NOMO-1 treated with DMSO at 0.1 percent for 48 hours (cell line): ENCODE data around the gene IQCN.

Experiments used
- DNase-seq: peaks from one replicate; lab custom pipeline; 2025; ENCODE audit not compliant: unreplicated experiment; lab: John Stamatoyannopoulos, UW

The IQCN gene

GRCh38 chr19:18234194-18234593 lies 40.1 kb downstream of the IQCN start:
- no peak for DNase-seq

- DNase-seq, result peak; percentile 49
These were observed 40.9 kb downstream of the IQCN start for GRCh38 chr19:18233224-18233825.

- no peak for DNase-seq
These were observed 41.6 kb downstream of the IQCN start for GRCh38 chr19:18232540-18233223.

- DNase-seq, result no peak
These were observed 42.5 kb downstream of the IQCN start for GRCh38 chr19:18231775-18232174.

DNA sequence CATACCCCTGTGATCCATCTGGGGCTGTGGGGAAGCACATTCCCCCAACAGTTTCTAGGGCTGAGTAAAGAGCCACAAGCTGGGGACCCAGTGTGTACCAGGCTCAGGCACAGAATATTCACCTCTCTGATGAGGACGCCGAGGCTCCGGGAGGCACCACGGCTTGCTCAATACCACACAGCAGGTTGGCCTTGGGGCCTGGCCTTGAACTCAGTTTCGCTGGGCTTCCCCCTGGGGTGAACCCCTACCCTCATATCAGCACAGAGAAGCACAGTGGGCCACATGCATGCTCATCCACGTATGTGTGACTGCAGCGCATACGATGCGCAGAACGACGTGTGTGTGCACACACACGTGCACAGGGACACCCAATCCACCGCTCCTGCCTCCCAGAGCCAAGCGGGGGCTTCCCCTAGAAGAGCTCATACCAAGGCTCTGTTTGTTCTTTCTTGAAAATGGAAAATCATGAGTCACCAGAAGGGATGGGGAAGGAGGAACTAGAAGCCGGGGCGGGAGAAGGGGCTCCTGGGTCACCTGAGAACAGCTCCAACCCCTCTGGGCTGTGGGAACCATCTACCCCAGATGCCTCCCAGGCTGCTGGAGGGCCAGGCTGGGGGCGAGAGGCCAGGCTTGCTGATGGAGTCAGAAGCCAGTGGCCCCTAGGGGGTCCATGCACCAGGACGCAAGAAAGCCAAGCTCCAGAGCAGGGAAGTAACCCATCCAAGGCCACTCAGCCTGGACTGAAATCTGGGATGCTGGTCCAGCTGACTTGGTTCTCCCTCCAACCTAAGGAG lies 43.1 kb downstream of the IQCN start:
- no peak for DNase-seq

DNA sequence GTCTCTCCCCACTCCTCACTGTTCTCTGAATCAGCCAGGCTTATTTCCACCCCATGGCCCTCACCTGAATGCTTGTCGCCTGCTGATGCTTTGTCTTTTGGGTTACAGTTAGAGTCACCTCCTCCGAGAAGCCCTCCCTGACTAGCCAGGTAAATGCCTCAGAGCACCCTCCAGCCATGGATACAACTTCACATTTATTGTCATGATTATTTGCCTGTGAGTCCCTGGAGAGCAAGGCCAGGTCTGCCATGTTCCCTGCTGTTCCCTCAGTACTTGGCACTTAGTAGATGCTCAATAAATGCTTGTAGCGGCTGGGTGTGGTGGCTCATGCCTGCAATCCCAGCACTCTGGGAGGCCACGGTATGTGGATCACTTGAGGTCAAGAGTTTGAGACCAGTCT lies 44.3 kb downstream of the IQCN start:
- no peak for DNase-seq

DNA sequence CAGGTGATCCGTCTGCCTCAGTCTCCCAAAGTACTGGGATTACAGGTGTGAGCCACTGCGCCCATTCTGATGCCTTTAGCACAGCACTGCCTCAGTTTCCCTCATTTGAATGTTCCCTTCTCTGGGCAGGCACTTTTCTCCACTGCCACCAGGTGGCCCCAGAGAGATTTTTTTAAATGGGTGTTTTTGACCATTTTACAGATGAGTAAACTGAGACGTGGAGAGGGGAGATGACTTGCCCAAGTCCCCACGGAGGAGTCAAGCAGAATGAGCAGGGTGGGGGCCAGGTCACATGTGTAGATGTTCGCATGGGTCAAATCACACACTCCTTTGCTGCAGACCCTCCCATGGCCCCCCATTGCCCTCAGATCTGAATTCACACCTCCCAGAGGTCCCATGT lies 44.8 kb downstream of the IQCN start:
- no peak for DNase-seq

- no peak for DNase-seq
These were observed 46.4 kb downstream of the IQCN start for GRCh38 chr19:18227781-18228271.

DNA sequence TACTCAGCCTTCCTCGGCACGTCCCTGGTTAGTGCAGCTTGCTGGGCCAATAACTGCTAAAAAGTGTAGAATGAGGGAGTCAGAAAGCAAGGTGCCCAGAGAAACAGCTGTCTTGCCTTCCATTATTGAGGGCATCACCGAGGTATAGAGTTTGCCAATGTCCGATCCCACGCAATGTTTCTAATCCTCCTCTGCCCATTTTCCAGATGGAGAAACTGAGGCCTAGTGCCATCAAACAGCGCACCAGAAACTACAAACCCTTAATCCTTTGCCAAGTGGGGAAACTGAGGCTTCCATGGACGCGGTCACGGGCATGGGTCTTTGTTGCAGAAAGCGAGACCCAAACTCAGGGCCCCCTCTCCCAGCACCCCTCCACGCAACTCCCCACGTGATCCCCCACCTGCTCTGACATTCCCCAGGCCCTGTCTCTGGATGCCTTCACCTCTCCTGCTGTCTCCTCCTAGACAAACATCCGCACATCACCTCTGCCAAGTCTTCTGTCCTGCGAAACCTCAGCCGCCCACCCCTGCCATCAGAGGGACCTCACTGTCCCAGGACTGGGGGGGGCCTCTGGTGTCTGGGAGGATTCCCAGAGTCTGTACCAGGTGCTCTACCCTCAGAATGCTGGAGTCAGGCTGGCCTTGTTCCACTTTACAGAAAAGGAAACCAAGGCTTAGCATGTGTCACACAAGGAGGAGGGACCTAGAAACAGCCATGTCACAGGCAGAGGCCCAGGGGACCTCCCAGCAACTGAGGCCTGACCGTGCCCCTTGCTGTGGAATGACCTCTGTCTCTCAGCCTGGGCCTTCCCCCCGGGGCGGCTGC lies 47.1 kb downstream of the IQCN start:
- DNase-seq, result no peak

DNA sequence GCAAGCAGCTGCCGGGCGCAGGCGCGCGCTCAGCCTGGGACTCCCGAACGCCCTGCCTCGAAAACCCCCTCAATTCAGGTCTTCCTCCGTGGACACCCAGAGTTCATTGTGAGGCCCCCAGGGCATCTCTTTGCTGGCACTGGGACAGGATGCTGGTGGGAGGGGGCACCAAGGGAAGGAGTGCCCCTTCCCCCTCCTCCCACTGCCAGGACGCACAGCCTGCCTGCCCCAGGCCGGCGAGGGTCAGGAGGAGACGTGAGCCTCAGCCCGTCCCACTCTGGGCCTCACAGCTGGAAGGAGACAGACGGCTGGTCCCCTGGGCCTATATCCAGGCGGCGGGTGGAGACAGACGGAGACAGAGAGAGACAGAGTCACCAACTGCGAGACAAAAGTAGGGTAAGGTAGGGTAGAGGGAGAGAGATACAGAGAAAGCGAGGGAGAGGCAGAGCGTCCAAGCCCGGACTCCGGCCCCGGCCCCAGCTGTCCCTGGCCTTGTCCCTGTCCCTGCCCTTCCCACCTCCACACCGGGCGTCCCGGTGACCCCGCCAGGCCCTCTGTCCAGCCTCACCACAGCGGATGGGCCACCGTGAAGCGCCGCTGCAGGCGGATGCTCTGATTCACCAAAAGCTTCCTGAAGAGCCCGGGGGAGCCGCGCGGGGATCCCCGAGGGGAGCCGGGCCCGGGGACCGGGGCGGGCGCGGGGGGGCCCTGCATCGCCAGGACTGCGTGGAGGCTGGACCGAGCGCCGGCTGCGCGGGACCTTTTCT lies 48.4 kb downstream of the IQCN start, which contains the start of gene PDE4C:
PDE4C (minus strand) TSS at position 737 of the 767 bp plus-strand sequence; CDS start at position 714, 23 bp downstream.
- no peak for DNase-seq

GRCh38 chr19:18225355-18225701 lies 48.9 kb downstream of the IQCN start:
- no peak for DNase-seq

DNA sequence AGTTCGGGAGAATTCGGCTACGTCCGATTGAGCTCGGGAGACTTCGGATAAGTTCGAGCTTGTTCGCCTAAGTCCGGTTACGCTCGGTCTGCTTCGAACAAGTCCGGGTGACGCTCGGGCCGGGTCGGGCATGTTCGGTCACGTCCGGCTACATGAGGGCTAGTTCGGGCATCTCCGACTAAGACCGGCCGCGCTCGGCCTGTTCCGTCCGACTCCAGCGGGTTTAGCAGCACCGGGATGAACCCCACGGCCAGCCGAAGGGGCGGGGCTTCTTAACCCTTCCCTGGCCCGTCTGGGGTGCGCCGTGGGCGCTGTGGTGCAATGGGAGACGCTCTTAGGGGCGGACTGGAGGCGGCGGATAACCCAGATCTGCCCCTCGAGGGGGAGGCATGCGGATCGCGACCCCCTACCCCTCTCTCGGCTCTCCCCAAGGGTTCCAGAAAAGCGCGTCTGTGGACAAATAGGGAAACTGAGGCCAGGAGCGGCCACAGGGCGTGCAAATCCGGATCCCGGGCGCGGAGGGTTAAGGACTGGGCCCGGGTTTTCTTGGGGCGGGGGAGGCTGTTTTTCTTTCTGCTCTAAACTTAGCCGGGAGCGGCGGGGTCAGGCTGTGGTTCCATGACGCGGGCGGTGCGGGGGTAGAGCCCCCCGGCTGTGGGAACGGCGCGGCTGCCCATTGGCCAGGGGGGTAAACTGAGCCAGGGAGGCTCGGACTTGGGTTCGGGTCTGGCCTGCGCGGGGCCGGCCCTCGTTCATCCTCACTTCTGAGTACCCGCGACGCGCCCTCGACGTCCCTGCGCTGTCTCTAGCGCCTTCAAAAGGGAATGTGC lies 49.5 kb downstream of the IQCN start:
- peak; percentile 96 for DNase-seq

DNA sequence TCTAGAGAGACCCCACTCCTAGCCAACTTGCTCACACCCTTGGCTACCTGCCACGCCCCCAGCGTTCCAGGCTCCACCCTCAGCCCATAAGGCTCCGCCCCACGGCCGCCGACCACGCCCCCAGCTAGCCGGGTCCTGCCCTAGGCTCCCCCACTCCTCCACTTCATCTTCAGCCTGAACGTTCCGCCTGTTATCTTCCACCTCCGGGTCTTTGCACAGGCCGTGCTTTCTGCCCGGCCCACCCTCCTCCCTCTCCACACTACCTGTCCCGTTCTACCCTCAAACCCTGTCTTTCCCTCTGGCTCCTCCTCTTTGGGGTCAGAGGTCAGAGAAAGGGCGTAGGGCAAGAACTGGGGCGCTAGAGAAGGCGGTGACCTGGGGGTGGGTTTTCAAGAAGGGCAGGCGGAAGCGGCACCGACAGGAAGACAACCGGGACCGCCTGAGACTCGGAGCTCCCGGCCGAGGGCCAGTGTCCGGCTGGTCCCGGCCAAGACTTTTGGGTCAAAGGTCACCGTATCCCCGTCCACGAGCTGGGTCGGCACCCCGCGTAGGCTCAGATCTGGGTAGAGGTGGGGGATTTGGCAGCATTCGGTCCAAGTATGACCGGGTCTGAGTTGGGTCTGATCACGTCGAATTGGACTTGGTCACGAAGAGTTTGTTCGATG lies 50.3 kb downstream of the IQCN start:
- DNase-seq, result peak; percentile 35

DNA sequence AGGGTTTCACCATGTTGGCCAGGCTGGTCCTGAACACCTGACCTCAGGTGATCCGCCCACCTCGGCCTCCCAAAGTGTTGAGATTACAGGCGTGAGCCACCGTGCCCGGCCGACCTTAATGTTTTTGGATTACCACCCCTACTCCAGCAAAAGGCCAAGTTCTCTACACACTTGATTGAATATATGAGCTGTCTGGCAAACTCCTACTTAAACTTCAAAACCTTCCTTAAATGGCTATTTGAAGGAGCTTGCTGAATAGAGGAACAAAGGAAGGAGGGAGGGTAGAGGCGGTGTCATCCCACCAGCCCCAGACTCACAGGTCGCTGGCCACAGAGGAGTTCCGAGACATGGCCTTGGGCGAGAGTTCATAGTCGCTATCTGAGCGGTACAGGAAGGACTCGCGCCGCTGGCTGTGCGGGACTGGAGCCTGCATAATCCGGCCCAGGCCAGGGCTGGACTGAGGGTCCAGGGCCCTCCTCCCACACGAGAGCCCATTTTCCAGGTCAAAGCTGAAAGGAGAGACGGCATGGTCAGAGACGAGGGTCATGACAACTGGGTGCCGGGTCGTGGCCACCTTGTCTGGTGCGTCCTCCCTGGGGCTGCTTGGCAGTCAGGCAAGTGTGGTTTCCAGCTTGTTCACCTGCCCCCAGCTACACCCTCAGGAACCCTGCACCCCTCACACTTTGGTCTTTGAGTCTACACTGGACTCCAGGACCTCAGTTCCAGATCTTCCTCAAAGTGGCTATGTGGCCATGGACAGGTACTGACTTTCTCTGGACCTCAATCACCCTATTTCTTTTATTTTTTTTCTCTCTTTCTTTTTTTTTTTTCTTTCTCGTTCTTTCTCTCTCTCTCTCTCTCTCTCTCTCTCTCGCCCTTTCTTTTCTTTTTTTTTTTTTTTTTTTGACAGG lies 52.2 kb downstream of the IQCN start:
- DNase-seq, result no peak

DNA sequence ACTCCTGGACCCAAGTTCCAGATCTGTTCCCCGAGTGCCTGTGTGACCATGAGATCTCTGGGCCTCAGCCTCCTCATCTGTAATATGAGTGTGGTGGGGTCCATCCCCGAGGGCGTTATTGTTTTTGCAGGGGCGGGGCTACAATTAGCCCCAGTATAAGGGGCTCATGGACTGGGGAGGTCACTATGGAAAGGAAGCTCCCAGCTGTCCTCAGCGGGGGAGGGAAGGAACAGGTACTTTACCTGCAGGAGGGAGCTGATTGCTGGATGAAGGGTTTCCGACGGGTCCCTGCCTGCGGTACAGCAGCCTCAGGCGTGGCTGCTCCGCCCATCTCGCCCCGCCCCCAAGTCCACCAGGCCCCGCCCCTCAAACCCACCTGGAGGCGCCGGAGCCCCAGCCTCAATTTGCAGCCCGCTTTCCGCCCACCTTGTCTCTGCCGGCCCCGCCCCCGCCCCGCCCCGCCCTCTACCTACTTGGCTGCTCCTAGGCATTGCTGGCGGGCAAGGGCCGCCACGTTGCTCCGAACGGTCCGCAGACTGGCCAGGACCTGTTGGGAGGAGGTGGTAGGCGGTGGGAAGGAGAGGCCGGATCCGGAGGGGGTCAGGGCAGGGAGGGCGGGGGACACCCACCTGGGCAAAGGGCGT lies 53.5 kb downstream of the IQCN start:
- DNase-seq, result no peak

- DNase-seq, result no peak
These were observed 54.2 kb downstream of the IQCN start for GRCh38 chr19:18219911-18220631.

DNA sequence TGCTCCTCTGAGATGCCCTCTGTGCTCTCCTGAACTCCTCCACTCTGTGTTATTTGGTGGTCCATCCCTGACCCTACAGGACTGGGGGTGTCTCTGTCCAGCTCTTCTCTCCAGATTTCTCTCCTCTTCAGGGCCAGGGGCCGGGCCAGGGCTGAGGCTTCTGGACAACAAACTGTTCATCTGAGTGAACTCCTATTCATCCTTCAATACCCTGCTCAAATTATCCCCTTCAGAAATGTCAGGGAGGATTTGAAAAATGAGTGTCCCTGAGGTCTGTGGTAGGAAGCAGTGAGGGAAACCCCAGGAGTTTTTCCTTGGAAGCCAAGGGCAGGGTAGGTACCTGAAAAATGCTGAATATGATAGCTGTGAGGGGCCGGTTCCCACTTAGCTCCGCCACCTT lies 55.7 kb downstream of the IQCN start:
- no peak for DNase-seq
